Fibroblast of skin of left biceps (primary cell): ENCODE results near the gene CST9L.
A peak's percentile ranks its signal among the peaks of the same experiment; 100 is the strongest.

Experiments
- DNase-seq, 2 experiments: peaks; one replicate each; pipeline ENCODE4 v3.0.0-alpha.2; 2013; ENCODE audit warnings: low read depth in 2 of 2

Gene CST9L

GRCh38 chr20:23568320-23568970 is at the start of gene CST9L:
Gene CST9L, minus strand, starts transcription at chr20:23568484. Its CDS starts 34 bp downstream, at chr20:23568450.
- no peak for DNase-seq

GRCh38 chr20:23614163-23614562 is 45.9 kb upstream of the CST9L start:
- no peak for DNase-seq

GRCh38 chr20:23613676-23614075 is 45.4 kb upstream of the CST9L start:
- no peak for DNase-seq

- DNase-seq: no peak
Measured at GRCh38 chr20:23612396-23612795, 44.1 kb upstream of the CST9L start.

GRCh38 chr20:23609486-23610109 is 41.3 kb upstream of the CST9L start:
- no peak for DNase-seq

- no peak for DNase-seq
Measured at GRCh38 chr20:23608251-23608846, 40.1 kb upstream of the CST9L start.

- DNase-seq: no peak
Measured at GRCh38 chr20:23607497-23608245, 39.4 kb upstream of the CST9L start.

- peak; percentile 16 to 20 for DNase-seq
Measured at GRCh38 chr20:23606652-23607049, 38.4 kb upstream of the CST9L start.

GRCh38 chr20:23605867-23606651 is 37.8 kb upstream of the CST9L start, which contains the start of gene CST9:
Gene CST9, minus strand, starts transcription at chr20:23605917. Its CDS starts 53 bp downstream, at chr20:23605864.
- DNase-seq: no peak

- no peak for DNase-seq
Measured at GRCh38 chr20:23604306-23604705, 36.0 kb upstream of the CST9L start.

- no peak for DNase-seq
Measured at GRCh38 chr20:23603321-23603720, 35.0 kb upstream of the CST9L start.

- DNase-seq: no peak
Measured at GRCh38 chr20:23602699-23603098, 34.4 kb upstream of the CST9L start.

GRCh38 chr20:23602241-23602640 is 34.0 kb upstream of the CST9L start:
- no peak for DNase-seq

- no peak for DNase-seq
Measured at GRCh38 chr20:23601715-23602114, 33.4 kb upstream of the CST9L start.

- no peak for DNase-seq
Measured at GRCh38 chr20:23598481-23598880, 30.2 kb upstream of the CST9L start.

- no peak for DNase-seq
Measured at GRCh38 chr20:23596579-23597250, 28.4 kb upstream of the CST9L start.

GRCh38 chr20:23595941-23596340 is 27.7 kb upstream of the CST9L start:
- DNase-seq: no peak

- DNase-seq: no peak
Measured at GRCh38 chr20:23588434-23589403, 20.4 kb upstream of the CST9L start.

- no peak for DNase-seq
Measured at GRCh38 chr20:23587631-23588030, 19.3 kb upstream of the CST9L start.
